Right atrium auricular region (tissue), 2 donors: ENCODE measurements around the gene SETD2. TPM values are rescaled to one million over a fixed set of nuclear protein-coding genes. Genes with fewer than 3 reads are reported as not detected.

Experiments used
- DNase-seq: peaks from one replicate; pipeline ENCODE4 v3.0.0-alpha.2; 2019; ENCODE audit warnings: low spot score
- H3K27ac ChIP-seq, 2 donors: fragments of 200-600 bp; sonication (generic); 1 replicate in 1 of 2; 2 replicates in 1 of 2; pipeline ENCODE4 v1.5.1; 2016 to 2019
- H3K27me3 ChIP-seq, 2 donors: fragments of 200-600 bp; sonication (generic); one replicate each; pipeline versions ENCODE4 v1.5.1 to v1.6.0; 2017 to 2019
- H3K36me3 ChIP-seq: fragments of 200-600 bp; sonication (generic); one replicate; pipeline ENCODE4 v1.5.1; 2016
- H3K4me1 ChIP-seq, 2 donors: fragments of 200-600 bp; sonication (generic); one replicate each; pipeline versions ENCODE4 v1.5.1 to v1.6.0; 2017 to 2019
- H3K4me3 ChIP-seq, 2 donors: fragments of 200-600 bp; sonication (generic); 1 replicate in 1 of 2; 2 replicates in 1 of 2; pipeline ENCODE4 v1.5.1; 2017 to 2019; ENCODE audit warnings: mild to moderate bottlenecking in 1 of 2, moderate library complexity in 1 of 2
- H3K9me3 ChIP-seq, 2 donors: fragments of 200-600 bp; sonication (generic); one replicate each; pipeline ENCODE4 v1.5.1; 2019
- total RNA-seq, 2 donors: library from RNA; depleted of rRNA; stranded (reverse); fragments of >200 nt; gene quantifications; one replicate each; pipeline ENCODE4 v1.1.0, GENCODE V29; 2016
- TF ChIP-seq, protein P1 (sequence below), 2 donors: fragments of 200-600 bp; sonication (generic); IDR thresholded peaks; one replicate each; pipeline ENCODE4 v1.5.1; 2019; ENCODE audit warnings: antibody characterized with exemption in 2 of 2

SETD2 gene
- total RNA-seq, 2 donors from 2014 or later = 26.8 to 34.2 TPM

GRCh38 chr3:47016086-47016933, 147.6 kb downstream of the SETD2 start:
- DNase-seq = no peak
- Histone ChIP-seq H3K4me1 (no peaks in the 10 kb centered on the region), H3K4me3 (no peak overlapping the region), H3K27me3 (no peaks in the 10 kb centered on the region), H3K36me3 (peaks cover 38% of the 10 kb centered on the region), H3K27ac (no peak overlapping the region), H3K9me3 (no peaks in the 10 kb centered on the region)
- TF ChIP-seq, protein P1, sequence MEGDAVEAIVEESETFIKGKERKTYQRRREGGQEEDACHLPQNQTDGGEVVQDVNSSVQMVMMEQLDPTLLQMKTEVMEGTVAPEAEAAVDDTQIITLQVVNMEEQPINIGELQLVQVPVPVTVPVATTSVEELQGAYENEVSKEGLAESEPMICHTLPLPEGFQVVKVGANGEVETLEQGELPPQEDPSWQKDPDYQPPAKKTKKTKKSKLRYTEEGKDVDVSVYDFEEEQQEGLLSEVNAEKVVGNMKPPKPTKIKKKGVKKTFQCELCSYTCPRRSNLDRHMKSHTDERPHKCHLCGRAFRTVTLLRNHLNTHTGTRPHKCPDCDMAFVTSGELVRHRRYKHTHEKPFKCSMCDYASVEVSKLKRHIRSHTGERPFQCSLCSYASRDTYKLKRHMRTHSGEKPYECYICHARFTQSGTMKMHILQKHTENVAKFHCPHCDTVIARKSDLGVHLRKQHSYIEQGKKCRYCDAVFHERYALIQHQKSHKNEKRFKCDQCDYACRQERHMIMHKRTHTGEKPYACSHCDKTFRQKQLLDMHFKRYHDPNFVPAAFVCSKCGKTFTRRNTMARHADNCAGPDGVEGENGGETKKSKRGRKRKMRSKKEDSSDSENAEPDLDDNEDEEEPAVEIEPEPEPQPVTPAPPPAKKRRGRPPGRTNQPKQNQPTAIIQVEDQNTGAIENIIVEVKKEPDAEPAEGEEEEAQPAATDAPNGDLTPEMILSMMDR (IDR thresholded peaks at IDR 0.05) = no peak

GRCh38 chr3:47015151-47015550, 148.8 kb downstream of the SETD2 start:
- peaks cover 0 to 4% of the 10 kb centered on the region in 2 donors for H3K4me1 ChIP-seq
- H3K27ac ChIP-seq = no peak overlapping the region
- H3K4me3 ChIP-seq = no peak overlapping the region
- peaks cover 38% of the 10 kb centered on the region for H3K36me3 ChIP-seq
- TF ChIP-seq, protein P1 (IDR thresholded peaks at IDR 0.05) = no peak
- no peaks in the 10 kb centered on the region for H3K27me3 ChIP-seq
- DNase-seq = no peak
- H3K9me3 ChIP-seq = no peaks in the 10 kb centered on the region

DNA sequence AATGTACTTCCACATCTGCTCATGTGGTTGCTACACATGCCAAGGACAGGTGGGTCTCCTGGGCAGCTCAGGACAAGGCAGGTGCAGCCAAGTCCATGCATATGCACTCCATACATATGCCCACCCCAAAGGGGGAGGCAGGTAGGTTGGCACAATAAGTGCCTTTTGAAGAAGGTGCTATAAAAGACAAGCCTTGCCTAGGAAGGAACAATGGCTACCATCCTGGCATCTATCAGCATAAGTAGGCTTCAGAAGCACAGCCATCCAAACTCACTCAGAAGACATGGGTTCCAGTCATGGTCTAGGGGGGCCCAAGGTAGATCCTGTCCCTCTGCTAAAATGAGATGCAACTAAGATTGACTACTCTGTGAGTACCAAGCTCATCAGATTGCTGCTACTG, 149.9 kb downstream of the SETD2 start:
- Histone ChIP-seq H3K27me3 (no peaks in the 10 kb centered on the region), H3K4me1 (peaks cover 0 to 11% of the 10 kb centered on the region in 2 donors), H3K4me3 (no peak overlapping the region), H3K27ac (no peak overlapping the region), H3K36me3 (peaks cover 31% of the 10 kb centered on the region), H3K9me3 (no peaks in the 10 kb centered on the region)
- no peak for DNase-seq
- TF ChIP-seq, protein P1 (IDR thresholded peaks at IDR 0.05) = no peak

GRCh38 chr3:47013231-47013630, 150.7 kb downstream of the SETD2 start:
- H3K4me3 ChIP-seq = no peak overlapping the region
- H3K36me3 ChIP-seq = peaks cover 23% of the 10 kb centered on the region
- H3K27me3 ChIP-seq = no peaks in the 10 kb centered on the region
- H3K9me3 ChIP-seq = no peaks in the 10 kb centered on the region
- H3K27ac ChIP-seq = no peak overlapping the region
- peaks cover 0 to 17% of the 10 kb centered on the region in 2 donors for H3K4me1 ChIP-seq
- DNase-seq = no peak
- TF ChIP-seq, protein P1 (IDR thresholded peaks at IDR 0.05) = no peak

- no peak for DNase-seq
- H3K36me3 ChIP-seq = peaks cover 18% of the 10 kb centered on the region
- H3K27me3 ChIP-seq = no peaks in the 10 kb centered on the region
- no peaks in the 10 kb centered on the region for H3K9me3 ChIP-seq
- no peak overlapping the region for H3K27ac ChIP-seq
- TF ChIP-seq, protein P1 (IDR thresholded peaks at IDR 0.05) = no peak
- H3K4me3 ChIP-seq = no peak overlapping the region
- H3K4me1 ChIP-seq = peaks cover 0 to 17% of the 10 kb centered on the region in 2 donors
Observed at GRCh38 chr3:47012342-47013230, 151.3 kb downstream of the SETD2 start.
